GM06990 (cell line): ENCODE data around the gene YWHAB.

Source experiments
- DNase-seq: peaks from one replicate; pipeline ENCODE4 v3.0.0-alpha.2; 2011; ENCODE audit not compliant: insufficient read length; ENCODE audit errors: extremely low read depth
- H3K27me3 ChIP-seq: replicated peaks from 2 replicates; pipeline ENCODE4 v1.6.0; 2011; ENCODE audit warnings: low read length; ENCODE audit not compliant: control insufficient read depth, insufficient read depth
- H3K36me3 ChIP-seq: 2 replicates; pipeline ENCODE4 v1.5.1; 2011; ENCODE audit warnings: low read length; ENCODE audit not compliant: control insufficient read depth, insufficient read depth
- H3K4me3 ChIP-seq: replicated peaks from 2 replicates; pipeline ENCODE4 v1.5.1; 2011; ENCODE audit warnings: low read depth, mild to moderate bottlenecking, control low read depth, low read length
- TF ChIP-seq, protein P1 (sequence below): IDR thresholded peaks from 2 replicates; pipeline ENCODE4 v1.5.1; 2011; ENCODE audit warnings: low read length, control low read depth, mild to moderate bottlenecking, inconsistent platforms; ENCODE audit not compliant: insufficient read depth, poor library complexity, severe bottlenecking

The YWHAB gene

DNA sequence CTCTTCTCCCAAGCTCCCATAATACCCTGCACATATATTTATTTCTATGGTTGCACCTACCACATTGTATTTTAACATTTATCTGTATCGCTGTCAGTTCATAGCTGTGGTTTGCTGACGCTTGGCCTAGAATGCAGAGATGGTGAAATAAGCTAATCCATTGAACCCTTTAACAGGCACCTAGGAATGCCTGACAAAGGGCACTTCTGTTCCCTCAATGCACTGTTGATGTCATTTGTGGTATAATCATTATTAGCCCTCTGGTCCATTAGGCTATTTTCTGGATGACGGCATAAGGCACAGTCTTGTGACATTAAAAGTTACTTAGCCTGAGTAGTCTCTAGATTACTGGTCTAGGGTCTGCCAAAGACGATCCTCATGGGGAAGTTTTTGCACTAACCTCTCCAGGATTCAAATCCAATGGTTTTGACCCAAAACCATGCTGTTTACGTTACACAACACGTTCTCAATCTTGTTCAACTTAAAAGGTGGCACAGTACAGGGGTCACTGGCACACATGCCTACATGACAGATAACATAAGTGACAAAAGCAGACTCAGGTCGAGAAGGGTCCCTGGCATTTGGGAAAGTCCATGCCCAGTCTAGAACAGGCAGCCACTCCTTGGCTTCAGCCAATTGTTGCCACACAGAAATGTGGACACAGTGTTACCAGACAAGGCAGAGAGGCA, 2.1 kb upstream of the YWHAB start:
- no peak overlapping the region for H3K4me3 ChIP-seq
- no peak for DNase-seq
- no peaks in the 10 kb centered on the region for H3K27me3 ChIP-seq
- H3K36me3 ChIP-seq: no peaks in the 10 kb centered on the region
- TF ChIP-seq, protein P1, sequence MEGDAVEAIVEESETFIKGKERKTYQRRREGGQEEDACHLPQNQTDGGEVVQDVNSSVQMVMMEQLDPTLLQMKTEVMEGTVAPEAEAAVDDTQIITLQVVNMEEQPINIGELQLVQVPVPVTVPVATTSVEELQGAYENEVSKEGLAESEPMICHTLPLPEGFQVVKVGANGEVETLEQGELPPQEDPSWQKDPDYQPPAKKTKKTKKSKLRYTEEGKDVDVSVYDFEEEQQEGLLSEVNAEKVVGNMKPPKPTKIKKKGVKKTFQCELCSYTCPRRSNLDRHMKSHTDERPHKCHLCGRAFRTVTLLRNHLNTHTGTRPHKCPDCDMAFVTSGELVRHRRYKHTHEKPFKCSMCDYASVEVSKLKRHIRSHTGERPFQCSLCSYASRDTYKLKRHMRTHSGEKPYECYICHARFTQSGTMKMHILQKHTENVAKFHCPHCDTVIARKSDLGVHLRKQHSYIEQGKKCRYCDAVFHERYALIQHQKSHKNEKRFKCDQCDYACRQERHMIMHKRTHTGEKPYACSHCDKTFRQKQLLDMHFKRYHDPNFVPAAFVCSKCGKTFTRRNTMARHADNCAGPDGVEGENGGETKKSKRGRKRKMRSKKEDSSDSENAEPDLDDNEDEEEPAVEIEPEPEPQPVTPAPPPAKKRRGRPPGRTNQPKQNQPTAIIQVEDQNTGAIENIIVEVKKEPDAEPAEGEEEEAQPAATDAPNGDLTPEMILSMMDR: no peak

DNA sequence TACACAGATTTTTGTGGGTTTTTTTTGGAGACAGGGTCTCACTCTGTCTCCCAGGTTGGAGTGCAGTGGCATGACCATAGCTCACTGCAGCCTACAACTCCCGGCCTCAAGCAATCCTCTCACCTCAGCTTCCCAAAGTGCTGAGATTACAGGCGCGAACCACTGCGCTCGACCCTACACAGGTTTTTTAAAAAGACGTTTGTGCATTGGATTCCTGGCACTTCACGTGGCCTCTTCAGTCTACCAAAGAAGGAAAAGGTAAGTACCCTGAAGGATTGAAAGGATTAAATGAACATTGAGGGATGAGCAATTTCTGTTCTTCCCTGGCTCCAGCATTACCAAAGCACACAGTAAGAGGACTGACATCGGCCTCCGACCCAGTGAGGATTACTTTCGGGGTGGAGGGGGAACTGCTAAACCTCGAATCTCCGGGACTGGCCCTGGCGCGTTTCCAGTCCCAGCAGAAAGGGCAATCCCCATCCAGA, 556 bp upstream of the YWHAB start:
- H3K36me3 ChIP-seq: no peaks in the 10 kb centered on the region
- DNase-seq: no peak

DNA sequence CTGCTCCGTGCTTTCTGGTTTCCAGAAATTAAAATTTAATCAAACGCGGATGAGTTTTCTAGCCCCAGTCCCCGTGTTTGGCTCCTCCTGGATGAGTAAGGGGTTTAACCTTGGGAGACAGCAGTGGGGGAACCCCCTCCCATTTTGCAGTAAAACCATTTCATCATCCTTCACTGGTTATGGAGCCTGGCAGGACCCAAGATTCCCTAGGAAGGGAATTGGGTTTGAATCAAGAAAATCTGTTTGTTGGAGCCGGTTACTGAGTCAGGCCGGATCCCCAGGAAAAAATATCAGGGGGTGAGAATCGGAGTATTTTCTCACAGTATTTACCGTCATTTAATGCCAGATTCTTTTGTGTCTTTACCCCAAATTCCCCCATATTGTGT, 754 bp downstream of the YWHAB start:
- H3K36me3 ChIP-seq: no peaks in the 10 kb centered on the region
- TF ChIP-seq, protein P1: no peak
- no peak for DNase-seq
- peak overlapping the region; percentile 94 for H3K4me3 ChIP-seq
- H3K27me3 ChIP-seq: no peaks in the 10 kb centered on the region

More for the DNA sequence above, 556 bp upstream of the YWHAB start:
- TF ChIP-seq, protein P1: no peak
- peak overlapping the region; percentile 94 for H3K4me3 ChIP-seq
- no peaks in the 10 kb centered on the region for H3K27me3 ChIP-seq

DNA sequence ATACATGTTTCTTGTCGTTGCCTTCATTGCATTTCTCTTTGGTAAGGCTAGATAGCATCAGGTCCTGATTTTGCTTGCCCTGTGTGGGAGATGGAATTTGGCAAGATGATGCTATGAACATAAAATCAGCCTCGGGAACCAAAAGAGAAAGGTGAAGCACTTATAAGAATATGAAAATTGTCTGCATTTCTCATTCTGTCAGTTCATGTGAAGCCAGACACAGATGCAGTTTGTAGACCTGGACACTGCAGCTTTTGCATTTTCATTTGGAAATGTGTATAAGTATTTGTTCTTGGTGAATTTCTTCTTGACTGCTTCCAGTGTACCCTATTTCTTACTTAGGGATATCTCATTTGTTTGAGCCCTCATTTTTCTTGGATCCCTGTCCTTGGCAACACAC, 1.3 kb downstream of the YWHAB start:
- Histone ChIP-seq H3K4me3 (peak overlapping the region; percentile 94), H3K36me3 (no peaks in the 10 kb centered on the region), H3K27me3 (no peaks in the 10 kb centered on the region)
- DNase-seq: no peak
- TF ChIP-seq, protein P1: no peak

DNA sequence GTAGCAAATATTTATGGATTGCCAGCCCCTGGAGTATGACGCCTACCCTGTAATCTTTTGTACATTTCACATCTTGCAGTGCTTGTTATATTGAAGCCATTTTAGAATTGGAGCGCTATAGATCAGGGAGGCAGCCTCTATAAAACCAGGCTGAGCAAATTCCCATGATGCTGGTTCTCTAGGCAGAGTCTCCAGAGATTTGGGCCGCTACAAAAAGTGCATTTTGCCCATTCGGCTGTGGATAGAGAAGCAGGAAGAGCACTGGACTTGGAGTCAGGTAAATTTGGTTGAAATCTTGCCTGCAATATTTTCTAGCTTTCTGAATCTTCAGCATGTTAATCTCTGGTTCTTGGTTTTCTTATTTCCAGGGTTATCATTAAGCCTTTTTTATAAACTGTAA, 2.0 kb downstream of the YWHAB start:
- TF ChIP-seq, protein P1: no peak
- no peak for DNase-seq
- peak overlapping the region; percentile 94 for H3K4me3 ChIP-seq
- no peaks in the 10 kb centered on the region for H3K27me3 ChIP-seq
- H3K36me3 ChIP-seq: no peaks in the 10 kb centered on the region
